Karpas-422 (cell line): ENCODE measurements around the gene ZNF516. TPM values are rescaled to one million over a fixed set of nuclear protein-coding genes. Genes with fewer than 3 reads are reported as not detected.

Experiments used
- DNase-seq: peaks from one replicate; pipeline ENCODE4 v3.0.0-alpha.2; 2015
- H2AFZ ChIP-seq: fragments of 200-600 bp; sonication (generic); 2 replicates; pipeline ENCODE4 v1.6.1; 2014; ENCODE audit warnings: antibody characterized with exemption, low read length, mixed read lengths
- H3K27ac ChIP-seq: fragments of 200-600 bp; sonication (generic); 2 replicates; pipeline ENCODE4 v1.5.1; 2014; ENCODE audit warnings: mild to moderate bottlenecking, low read length, moderate library complexity
- H3K27me3 ChIP-seq: fragments of 200-600 bp; sonication (generic); 2 replicates; pipeline ENCODE4 v1.6.1; 2014; ENCODE audit warnings: low read length, mixed read lengths
- H3K36me3 ChIP-seq: fragments of 200-600 bp; sonication (generic); 2 replicates; pipeline ENCODE4 v1.6.1; 2014; ENCODE audit warnings: low read length, mixed read lengths; ENCODE audit not compliant: insufficient read depth
- H3K4me1 ChIP-seq: fragments of 200-600 bp; sonication (generic); 2 replicates; pipeline ENCODE4 v1.6.1; 2014; ENCODE audit warnings: mild to moderate bottlenecking, low read length, mixed read lengths
- H3K4me2 ChIP-seq: fragments of 200-600 bp; sonication (generic); 2 replicates; pipeline ENCODE4 v1.6.1; 2014; ENCODE audit warnings: low read length, low read depth, mild to moderate bottlenecking; ENCODE audit not compliant: poor library complexity, severe bottlenecking
- H3K4me3 ChIP-seq: fragments of 200-600 bp; sonication (generic); 2 replicates; pipeline ENCODE4 v1.5.1; 2014; ENCODE audit warnings: mild to moderate bottlenecking, antibody characterized with exemption, low read length, mixed read lengths
- H3K79me2 ChIP-seq: fragments of 200-600 bp; sonication (generic); 2 replicates; pipeline ENCODE4 v1.6.1; 2014; ENCODE audit warnings: mild to moderate bottlenecking, low read length, mixed read lengths
- H3K9ac ChIP-seq: fragments of 200-600 bp; sonication (generic); 2 replicates; pipeline ENCODE4 v1.6.0; 2014; ENCODE audit warnings: low read length
- H3K9me2 ChIP-seq: fragments of 200-600 bp; sonication (generic), shearing (Covaris generic); replicated peaks from 2 replicates; pipeline ENCODE4 v1.6.0; 2014; ENCODE audit warnings: mild to moderate bottlenecking, low read length, moderate library complexity; ENCODE audit not compliant: insufficient read depth
- H3K9me3 ChIP-seq: fragments of 300-700, 200-600 bp; sonication (generic); 2 replicates; pipeline ENCODE4 v1.6.1; 2014; ENCODE audit warnings: low read length, mixed read lengths
- H4K20me1 ChIP-seq: fragments of 200-600 bp; sonication (generic); 2 replicates; pipeline ENCODE4 v1.6.1; 2014; ENCODE audit warnings: mild to moderate bottlenecking, antibody characterized with exemption, low read length, low read depth; ENCODE audit not compliant: insufficient read depth
- total RNA-seq: library from RNA; depleted of rRNA; stranded (reverse); fragments of >200 nt; shearing (Covaris generic); gene quantifications from 2 replicates; pipeline ENCODE4 v1.2.3, GENCODE V29; 2014; ENCODE audit warnings: low replicate concordance

The ZNF516 gene
- total RNA-seq, 1 experiment from 2014 or later = 41.0 TPM

- peaks cover 94% of the 10 kb centered on the region for H3K79me2 ChIP-seq
- H3K4me2 ChIP-seq = no peak overlapping the region
- H4K20me1 ChIP-seq = peaks cover 47% of the 10 kb centered on the region
- H3K9ac ChIP-seq = 0 out of 2 replicates have a peak overlapping the region, but pooled peaks have one; percentile 2
- H2AFZ ChIP-seq = no peak overlapping the region
- no peak overlapping the region for H3K4me3 ChIP-seq
- H3K9me3 ChIP-seq = no peaks in the 10 kb centered on the region
- 0 out of 2 replicates have a peak overlapping the region, but pooled peaks have one; percentile 6 for H3K27ac ChIP-seq
- H3K36me3 ChIP-seq = peaks cover 19% of the 10 kb centered on the region; the same call in 1 of the 2 replicates
- no peaks in the 10 kb centered on the region for H3K9me2 ChIP-seq
- H3K27me3 ChIP-seq = no peaks in the 10 kb centered on the region
- no peak for DNase-seq
- peaks cover 52% of the 10 kb centered on the region for H3K4me1 ChIP-seq
Observed at GRCh38 chr18:76445741-76446232, 49.3 kb downstream of the ZNF516 start.

DNA sequence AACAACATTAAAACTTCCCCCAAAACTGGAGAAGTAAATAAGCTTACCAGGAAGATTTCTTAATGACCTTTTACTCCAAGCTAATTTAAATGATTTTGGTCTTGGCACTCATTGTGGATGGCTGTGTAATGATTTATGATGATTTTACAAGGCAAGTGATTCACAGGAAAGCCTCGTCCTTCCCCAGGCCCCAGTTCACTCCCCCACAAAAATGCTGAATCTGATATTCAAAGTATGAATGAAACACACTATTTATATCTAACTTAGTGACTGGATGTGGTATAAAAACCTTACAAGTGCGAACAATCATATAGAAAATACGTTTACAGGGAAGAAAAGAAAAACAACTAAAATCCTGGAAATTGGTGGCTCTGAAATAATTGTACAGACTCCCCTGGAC, 49.8 kb downstream of the ZNF516 start:
- Histone ChIP-seq H3K4me2 (no peak overlapping the region), H3K79me2 (peaks cover 94% of the 10 kb centered on the region), H3K9me2 (no peaks in the 10 kb centered on the region), H3K36me3 (peaks cover 23% of the 10 kb centered on the region; the same call in 1 of the 2 replicates), H3K4me1 (peaks cover 46% of the 10 kb centered on the region), H2AFZ (no peak overlapping the region), H3K9me3 (no peaks in the 10 kb centered on the region), H3K27ac (0 out of 2 replicates have a peak overlapping the region, but pooled peaks have one; percentile 6), H3K9ac (0 out of 2 replicates have a peak overlapping the region, but pooled peaks have one; percentile 2), H3K4me3 (no peak overlapping the region), H4K20me1 (peaks cover 51% of the 10 kb centered on the region), H3K27me3 (no peaks in the 10 kb centered on the region)
- no peak for DNase-seq

DNA sequence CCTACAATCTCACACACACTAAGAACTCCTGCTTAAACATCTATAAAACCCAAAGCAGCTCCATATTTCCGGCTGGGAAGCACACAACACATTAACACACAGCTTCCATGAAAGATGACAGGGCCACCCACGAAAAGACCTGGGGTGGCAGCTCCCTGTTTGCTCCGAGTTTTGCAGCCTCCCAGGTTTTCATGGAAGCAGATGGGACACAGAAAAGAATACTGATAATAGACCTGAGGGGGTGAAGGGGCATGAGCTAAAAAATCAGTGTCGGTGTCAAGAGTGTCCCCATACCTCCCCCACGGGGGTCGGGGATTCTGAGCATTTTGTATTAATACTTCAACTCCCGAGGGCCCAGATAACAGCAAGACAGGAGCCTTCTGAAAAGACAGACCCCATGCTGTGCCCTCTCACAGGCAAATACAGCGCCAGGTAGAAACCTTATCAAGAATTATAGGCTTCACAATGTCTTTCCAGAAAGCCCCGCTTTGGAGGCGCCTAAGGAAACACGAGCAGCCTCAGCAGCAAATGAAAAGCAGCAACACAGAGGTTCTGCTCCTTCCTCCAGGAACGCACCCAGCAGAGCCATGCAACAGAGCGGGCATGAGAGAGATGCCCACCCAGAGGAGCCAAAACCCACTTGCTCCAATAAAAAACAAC, 50.5 kb downstream of the ZNF516 start:
- Histone ChIP-seq H3K79me2 (peaks cover 94% of the 10 kb centered on the region), H2AFZ (no peak overlapping the region), H3K27ac (no peak overlapping the region), H3K9me2 (no peaks in the 10 kb centered on the region), H3K9ac (no peak overlapping the region), H3K4me1 (peaks cover 39% of the 10 kb centered on the region), H3K4me3 (no peak overlapping the region), H4K20me1 (peaks cover 51% of the 10 kb centered on the region), H3K27me3 (no peaks in the 10 kb centered on the region), H3K4me2 (no peak overlapping the region), H3K9me3 (no peaks in the 10 kb centered on the region), H3K36me3 (peaks cover 29% of the 10 kb centered on the region; the same call in 1 of the 2 replicates)
- DNase-seq = no peak

DNA sequence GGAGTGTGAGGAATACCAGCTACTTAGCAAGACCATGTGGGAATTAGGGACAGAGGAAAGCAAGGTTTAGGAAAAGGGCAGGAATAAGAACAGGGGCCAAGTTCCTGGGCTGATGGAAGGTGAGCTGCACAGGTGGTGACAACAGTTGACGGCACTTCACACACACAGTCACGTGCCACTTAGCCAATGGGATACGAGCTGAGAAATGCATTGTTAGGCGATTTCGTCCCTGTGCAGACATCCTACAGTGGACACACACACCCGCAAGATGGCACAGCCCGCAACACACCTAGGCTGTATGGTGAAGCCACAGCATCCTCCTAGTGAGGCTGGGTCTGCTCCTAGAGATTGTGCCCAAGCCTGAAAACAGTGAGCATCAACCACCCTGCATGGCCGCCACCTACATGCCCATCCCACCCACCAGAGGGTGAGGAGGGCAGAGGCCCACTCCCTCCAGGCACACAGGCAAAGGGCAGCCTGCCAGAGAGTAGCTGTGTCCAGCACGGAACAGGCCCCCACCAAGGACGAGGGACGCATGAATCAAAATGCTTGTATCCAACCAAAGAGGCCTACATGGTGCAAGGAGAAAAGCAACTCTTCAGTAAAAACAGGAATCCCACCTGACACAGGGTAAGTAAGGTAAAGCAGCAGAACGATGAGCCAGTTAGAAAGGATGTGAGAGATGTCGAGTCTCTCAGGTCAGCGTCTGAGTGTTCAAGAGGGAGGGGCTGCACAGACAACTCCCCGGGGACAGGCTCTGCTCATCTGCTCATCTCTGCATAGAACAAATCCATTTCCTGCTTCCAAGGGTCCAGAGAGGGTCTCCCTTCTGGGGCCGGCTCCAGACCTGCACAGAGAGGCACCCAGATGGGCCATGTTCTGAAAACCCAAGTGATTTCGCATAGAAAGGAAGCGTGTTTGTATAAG, 51.3 kb downstream of the ZNF516 start:
- Histone ChIP-seq H3K79me2 (peaks cover 94% of the 10 kb centered on the region), H3K27ac (no peak overlapping the region), H3K4me2 (no peak overlapping the region), H3K4me3 (no peak overlapping the region), H3K36me3 (peaks cover 35% of the 10 kb centered on the region; the same call in 1 of the 2 replicates), H3K4me1 (peaks cover 32% of the 10 kb centered on the region), H3K9me3 (no peaks in the 10 kb centered on the region), H3K9ac (no peak overlapping the region), H2AFZ (no peak overlapping the region), H3K27me3 (no peaks in the 10 kb centered on the region), H4K20me1 (peaks cover 53% of the 10 kb centered on the region), H3K9me2 (no peaks in the 10 kb centered on the region)
- DNase-seq = no peak

- Histone ChIP-seq H3K79me2 (peaks cover 94% of the 10 kb centered on the region), H3K36me3 (peaks cover 46% of the 10 kb centered on the region)
Observed at GRCh38 chr18:76442413-76443171, 52.5 kb downstream of the ZNF516 start.

DNA sequence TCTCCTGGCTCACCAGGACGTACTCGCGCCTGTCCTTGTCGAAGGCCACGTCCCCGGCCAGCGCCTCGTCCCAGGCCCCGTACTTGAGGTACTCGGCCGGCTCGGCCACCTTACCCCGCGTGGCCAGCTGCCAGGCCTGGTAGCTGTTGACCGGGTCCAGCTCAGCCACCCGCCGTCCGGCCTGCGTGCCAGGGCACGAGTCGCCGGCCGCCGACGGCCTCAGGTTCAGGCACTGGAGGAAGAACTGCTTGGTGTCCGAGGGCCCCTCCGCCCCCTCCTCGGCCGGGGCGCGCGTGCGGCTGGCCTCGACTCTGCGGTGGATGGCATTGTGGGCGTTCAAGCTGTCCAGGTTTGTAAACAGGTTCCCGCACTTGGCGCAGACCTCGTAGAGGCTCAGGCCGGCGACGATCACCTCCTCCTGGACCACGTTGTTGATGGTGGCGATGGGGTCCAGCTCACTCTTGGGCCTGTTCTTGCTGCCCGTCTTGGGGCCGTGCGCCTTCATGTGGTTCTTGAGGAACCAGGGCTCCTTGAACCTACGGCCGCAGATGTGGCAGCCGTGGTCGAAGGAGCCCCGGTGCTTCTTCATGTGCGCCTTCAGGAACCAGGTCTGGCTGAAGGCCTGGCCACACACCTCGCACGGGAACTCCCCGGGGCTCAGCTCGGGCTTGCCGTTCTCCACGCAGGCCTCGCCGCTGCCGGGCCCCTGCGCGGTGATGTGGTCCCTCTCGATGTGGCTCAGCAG, 53.2 kb downstream of the ZNF516 start:
- H3K79me2 ChIP-seq = peaks cover 94% of the 10 kb centered on the region

More at GRCh38 chr18:76442413-76443171, 52.5 kb downstream of the ZNF516 start:
- no peaks in the 10 kb centered on the region for H3K27me3 ChIP-seq
- peaks cover 57% of the 10 kb centered on the region for H4K20me1 ChIP-seq
- H3K9me2 ChIP-seq = no peaks in the 10 kb centered on the region
- H3K4me3 ChIP-seq = no peak overlapping the region
- H3K27ac ChIP-seq = no peak overlapping the region
- H3K9ac ChIP-seq = no peak overlapping the region
- DNase-seq = no peak
- H3K9me3 ChIP-seq = no peaks in the 10 kb centered on the region
- no peak overlapping the region for H3K4me2 ChIP-seq
- H3K4me1 ChIP-seq = peaks cover 22% of the 10 kb centered on the region
- H2AFZ ChIP-seq = no peak overlapping the region

GRCh38 chr18:76441002-76441667, 53.9 kb downstream of the ZNF516 start:
- Histone ChIP-seq H3K36me3 (peaks cover 51% of the 10 kb centered on the region), H3K9me3 (no peaks in the 10 kb centered on the region), H3K9me2 (no peaks in the 10 kb centered on the region), H4K20me1 (peaks cover 57% of the 10 kb centered on the region), H3K4me1 (peaks cover 9% of the 10 kb centered on the region), H3K4me2 (no peak overlapping the region), H3K27ac (no peak overlapping the region), H3K27me3 (no peaks in the 10 kb centered on the region), H2AFZ (no peak overlapping the region), H3K79me2 (peaks cover 94% of the 10 kb centered on the region), H3K9ac (no peak overlapping the region), H3K4me3 (no peak overlapping the region)
- DNase-seq = no peak

More for the DNA sequence above, 53.2 kb downstream of the ZNF516 start:
- no peak overlapping the region for H3K4me3 ChIP-seq
- no peak overlapping the region for H3K27ac ChIP-seq
- no peaks in the 10 kb centered on the region for H3K9me2 ChIP-seq
- no peak for DNase-seq
- no peak overlapping the region for H3K9ac ChIP-seq
- no peaks in the 10 kb centered on the region for H3K9me3 ChIP-seq
- no peak overlapping the region for H3K4me2 ChIP-seq
- H3K27me3 ChIP-seq = no peaks in the 10 kb centered on the region
- H3K4me1 ChIP-seq = peaks cover 17% of the 10 kb centered on the region
- peaks cover 49% of the 10 kb centered on the region for H3K36me3 ChIP-seq
- H4K20me1 ChIP-seq = peaks cover 61% of the 10 kb centered on the region
- no peak overlapping the region for H2AFZ ChIP-seq
